Activated CD4-positive, CD25-positive, alpha-beta regulatory T cell treated with anti-CD3 and anti-CD28 coated beads, Interleukin-2, amount 50 U/mL, for 72 hours (primary cell): ENCODE data around the gene TRIM8.

Experiments
- DNase-seq: peaks from one replicate; pipeline ENCODE4 v3.0.0; 2021

TRIM8 gene

DNA sequence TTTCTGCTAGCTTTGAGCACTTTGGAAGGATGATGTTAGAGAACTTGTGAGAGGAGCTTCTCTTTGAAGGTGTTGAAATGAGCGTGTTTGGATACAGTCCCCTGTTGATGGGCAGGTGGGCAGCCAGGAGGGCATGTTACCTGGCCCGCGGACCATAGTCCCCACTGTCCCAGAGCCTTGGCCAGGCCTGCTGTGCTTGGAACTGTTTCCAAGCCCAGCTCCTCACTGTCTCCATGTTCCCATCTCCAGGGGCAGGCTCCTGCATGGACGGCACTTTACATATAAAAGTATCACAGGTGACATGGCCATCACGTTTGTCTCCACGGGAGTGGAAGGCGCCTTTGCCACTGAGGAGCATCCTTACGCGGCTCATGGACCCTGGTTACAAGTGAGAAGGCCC is 27.2 kb upstream of the TRIM8 start:
- DNase-seq = no peak

DNA sequence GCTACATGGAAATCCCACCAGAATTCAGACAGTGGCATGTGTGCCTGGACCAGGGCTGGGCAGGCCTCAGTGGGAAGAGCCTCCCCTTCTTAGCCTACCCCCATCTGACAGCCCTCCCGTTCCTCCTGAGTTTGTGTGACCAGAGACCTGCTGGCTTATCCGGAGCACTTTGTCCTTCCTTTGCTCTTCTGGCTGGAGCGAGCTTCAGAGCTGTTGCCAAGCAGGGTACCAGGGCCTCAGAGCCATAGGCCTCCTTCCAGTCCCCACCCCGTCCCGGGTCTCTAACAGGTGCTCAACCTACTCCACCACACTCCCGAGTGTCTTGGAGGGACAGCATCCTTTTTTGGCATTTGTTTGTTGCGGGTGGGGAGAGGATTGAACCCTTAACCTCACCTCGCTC is 26.5 kb upstream of the TRIM8 start:
- no peak for DNase-seq

- DNase-seq = no peak
Observed at GRCh38 chr10:102619281-102619981, 24.8 kb upstream of the TRIM8 start.

GRCh38 chr10:102620138-102620590 is 24.1 kb upstream of the TRIM8 start:
- no peak for DNase-seq

- no peak for DNase-seq
Observed at GRCh38 chr10:102620591-102621442, 23.5 kb upstream of the TRIM8 start.

- DNase-seq = no peak
Observed at GRCh38 chr10:102621443-102622325, 22.6 kb upstream of the TRIM8 start.

GRCh38 chr10:102624094-102624493 is 20.2 kb upstream of the TRIM8 start:
- DNase-seq = no peak

- DNase-seq = no peak
Observed at GRCh38 chr10:102624751-102625645, 19.3 kb upstream of the TRIM8 start.

DNA sequence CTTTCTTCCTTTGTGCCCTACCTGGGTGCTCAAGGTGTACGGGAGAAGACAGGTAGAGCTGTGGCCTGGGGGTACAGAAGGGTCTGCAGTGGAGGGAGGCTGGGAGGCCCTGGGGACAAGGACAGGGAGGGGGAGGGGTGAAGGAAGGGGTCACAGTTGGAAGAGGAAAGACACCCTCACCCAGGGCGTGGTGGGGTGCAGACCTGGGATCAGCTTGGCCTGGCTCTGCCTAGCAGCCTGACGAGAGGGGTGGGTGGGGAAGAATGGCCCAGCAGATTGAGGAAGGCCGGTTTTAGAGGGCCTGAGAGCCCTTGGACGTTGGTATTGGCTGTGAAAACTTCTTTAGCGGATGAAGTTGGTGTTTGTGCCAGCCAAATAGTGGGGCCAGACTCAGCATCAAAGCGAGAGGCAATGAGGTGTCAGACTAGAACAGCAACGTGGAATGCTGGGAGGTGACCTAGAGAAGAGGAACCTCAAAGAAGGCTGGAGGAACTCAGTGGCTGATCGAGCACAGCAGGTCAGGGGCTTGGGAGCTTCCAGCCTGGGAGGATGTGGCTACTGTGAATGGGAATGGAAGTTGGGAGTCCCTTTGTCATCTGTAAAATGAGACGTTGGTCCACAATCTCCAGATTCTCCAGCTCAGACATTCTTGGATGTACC is 18.1 kb upstream of the TRIM8 start:
- DNase-seq = no peak

DNA sequence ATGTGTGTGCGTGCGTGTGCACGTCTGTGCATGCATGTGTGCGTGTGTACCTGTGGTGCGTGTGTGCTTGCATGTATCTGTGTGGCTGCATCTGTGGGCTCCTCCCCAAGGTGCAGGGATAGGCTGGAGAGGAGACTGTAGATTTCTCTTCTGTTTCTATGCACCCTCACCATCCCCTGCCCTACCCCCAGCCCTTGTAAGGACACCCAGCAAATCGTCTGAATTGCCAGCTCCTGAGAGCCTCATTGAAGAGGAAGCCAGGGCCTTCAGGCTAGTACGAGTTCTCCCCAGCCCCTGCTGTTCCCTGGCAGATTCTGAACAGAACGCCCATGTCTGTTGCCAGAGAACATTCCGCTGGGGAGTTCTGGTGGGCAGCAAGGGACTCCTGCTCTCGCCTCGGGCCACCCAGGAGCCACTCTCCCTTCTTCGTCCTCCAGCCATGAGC is 17.0 kb upstream of the TRIM8 start:
- no peak for DNase-seq

GRCh38 chr10:102627736-102628293 is 16.5 kb upstream of the TRIM8 start:
- no peak for DNase-seq

GRCh38 chr10:102628451-102628911 is 15.8 kb upstream of the TRIM8 start:
- DNase-seq = no peak

GRCh38 chr10:102629661-102630614 is 14.3 kb upstream of the TRIM8 start:
- DNase-seq = no peak

DNA sequence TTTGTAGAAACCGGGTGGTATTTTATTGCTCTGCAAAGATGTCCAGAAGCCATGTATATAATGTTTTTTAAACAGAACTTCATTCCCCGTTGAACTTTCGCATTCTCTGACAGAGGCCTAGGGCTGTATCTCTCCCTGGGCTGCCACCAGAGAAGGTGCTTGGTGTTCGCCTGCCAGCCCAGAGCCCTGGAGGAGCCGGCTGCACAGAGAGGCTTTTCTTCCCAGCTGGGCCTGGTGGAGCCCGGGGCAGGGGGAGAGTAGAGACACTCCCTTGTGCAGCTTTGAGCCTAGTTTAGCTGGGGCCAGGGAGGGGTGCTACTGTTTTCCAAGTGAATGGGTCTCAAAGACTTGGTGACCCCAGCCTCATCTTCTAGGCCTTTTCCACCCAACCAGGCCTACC is 13.6 kb upstream of the TRIM8 start:
- no peak for DNase-seq

- no peak for DNase-seq
Observed at GRCh38 chr10:102631525-102632393, 12.5 kb upstream of the TRIM8 start.

DNA sequence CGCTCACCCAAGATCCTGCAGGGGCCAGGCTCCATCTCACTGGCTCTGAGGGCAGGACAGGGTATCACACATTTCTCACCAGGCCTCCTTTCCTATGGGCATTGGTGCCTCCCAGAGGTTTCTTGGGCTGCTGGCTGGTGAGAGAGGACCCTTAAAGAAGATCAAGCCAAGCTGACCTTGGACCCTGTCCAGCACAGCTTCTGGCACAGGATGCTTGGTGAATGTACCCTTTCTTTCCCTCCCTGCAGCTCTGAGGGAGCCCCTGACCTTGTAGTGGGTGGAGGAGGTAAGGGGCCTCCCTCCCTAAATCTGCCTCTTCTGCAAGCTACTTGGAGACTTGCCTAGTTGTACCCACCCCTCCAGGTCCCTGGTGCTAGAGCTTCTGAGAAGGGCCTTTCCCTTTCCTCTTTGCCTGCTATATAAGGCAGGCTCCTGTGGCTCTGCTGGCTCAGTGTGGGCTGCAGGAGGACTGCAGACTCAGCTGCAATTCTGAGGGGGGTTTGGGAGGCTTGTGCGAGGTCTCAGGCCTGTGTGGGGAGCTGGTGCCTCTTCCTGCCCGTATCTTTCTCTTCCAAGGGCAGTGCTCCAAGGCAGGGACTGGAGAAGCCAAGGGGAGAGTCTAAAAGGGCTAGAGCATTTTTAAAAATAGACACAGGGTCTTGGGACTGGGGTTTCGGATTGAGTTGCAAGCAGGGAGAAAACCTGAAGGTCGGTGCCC is 11.7 kb upstream of the TRIM8 start:
- DNase-seq = no peak

DNA sequence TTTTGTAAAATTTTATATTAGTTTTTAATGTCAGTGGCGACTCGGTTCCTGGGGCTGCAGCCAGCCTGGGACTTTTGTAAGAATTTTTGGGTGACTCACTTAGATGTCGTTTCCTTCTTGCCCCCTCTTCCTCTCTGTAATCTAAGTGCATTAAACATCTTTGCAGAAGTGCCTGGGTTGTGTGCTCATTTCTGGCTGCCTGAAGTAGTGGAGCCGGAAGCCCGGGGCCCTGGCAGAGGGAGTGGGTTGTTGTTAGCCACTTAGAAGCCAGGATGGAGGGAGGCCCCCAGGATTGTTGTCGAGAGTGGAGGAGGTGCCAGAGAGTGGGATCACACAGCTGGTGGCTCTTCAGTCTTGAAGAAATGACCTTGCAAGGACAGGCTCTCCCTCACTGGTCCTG is 11.0 kb upstream of the TRIM8 start:
- DNase-seq = no peak

DNA sequence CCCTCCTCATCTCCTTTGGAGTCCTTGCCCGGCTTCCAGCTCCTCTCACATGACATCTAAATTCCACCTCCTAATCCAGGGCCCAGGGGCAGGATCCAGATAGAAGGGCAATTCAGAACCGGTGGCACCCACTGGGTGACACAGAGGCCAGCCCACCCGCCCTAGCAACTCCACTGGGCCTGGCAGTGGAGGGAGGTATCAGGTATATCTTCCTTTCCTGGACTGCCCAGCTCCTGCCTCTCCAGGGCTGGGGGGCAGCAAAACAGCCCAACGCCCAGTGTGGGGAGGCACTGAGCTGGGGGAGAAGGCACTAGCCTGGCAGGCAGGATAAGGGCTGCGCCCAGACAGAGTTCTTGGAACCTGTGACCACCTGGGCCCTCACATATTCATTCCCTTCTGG is 10.4 kb upstream of the TRIM8 start:
- DNase-seq = no peak
